Ovary (tissue), 3 donors: ENCODE data around the gene SH2B2.

Experiments used
- POLR2A ChIP-seq: fragments of 450-650 bp; IDR thresholded peaks from one replicate; pipeline ENCODE4 v1.6.1; 2017; ENCODE audit warnings: antibody characterized with exemption, mild to moderate bottlenecking, moderate library complexity
- TF ChIP-seq, protein P1 (sequence below), 3 donors: fragments of 450-650 bp in 2 of 3; fragments of 200-600 bp in 1 of 3; IDR thresholded peaks; one replicate each; pipeline versions ENCODE4 v1.5.1 to v1.8.0; 2016 to 2022; ENCODE audit warnings: antibody characterized with exemption in 3 of 3, mild to moderate bottlenecking in 1 of 3
- donor health status: DM: no; HTN: no; CAD: no.

DNA sequence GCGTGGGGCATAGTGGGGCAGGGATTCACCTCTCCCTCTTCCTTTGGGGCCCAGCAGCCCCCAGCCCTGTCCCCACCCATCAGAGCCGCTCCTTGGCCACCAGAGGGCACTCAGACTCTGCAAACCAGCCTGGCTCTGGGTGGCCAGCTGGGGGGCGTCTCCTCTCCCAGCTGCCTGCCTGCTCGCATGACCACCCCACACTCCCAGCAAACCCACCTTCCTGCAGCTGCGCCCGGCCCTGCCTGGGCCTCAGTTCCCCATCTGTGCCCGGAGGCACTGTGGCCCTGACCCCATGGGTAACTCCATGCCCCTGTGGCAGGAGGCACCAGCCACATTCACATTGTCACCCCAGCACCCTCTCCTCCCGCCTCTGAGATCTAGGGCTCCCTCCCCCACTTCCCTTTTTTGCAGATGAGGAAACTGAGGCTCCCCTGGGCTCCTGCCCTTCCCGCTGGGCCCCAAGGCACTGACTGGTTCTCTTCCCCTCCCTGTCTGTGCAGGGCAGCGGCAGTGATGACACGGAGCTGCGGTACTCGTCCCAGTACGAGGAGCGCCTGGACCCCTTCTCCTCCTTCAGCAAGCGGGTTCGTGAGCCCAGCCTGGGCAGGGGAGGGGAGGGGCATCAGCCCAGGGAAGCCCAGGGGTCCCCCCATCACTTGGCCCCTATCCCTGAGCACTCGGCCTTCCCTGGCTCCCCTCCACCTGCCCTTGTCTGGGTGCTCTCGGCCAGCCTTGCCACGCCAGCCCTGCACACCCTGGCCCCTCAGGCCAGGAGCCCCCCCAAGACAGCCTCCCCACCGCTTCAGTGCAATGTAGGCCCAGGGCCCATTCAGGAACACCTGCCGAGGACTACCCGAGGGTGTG lies 6.9 kb upstream of the SH2B2 start:
- TF ChIP-seq, protein P1, sequence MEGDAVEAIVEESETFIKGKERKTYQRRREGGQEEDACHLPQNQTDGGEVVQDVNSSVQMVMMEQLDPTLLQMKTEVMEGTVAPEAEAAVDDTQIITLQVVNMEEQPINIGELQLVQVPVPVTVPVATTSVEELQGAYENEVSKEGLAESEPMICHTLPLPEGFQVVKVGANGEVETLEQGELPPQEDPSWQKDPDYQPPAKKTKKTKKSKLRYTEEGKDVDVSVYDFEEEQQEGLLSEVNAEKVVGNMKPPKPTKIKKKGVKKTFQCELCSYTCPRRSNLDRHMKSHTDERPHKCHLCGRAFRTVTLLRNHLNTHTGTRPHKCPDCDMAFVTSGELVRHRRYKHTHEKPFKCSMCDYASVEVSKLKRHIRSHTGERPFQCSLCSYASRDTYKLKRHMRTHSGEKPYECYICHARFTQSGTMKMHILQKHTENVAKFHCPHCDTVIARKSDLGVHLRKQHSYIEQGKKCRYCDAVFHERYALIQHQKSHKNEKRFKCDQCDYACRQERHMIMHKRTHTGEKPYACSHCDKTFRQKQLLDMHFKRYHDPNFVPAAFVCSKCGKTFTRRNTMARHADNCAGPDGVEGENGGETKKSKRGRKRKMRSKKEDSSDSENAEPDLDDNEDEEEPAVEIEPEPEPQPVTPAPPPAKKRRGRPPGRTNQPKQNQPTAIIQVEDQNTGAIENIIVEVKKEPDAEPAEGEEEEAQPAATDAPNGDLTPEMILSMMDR (IDR thresholded peaks at IDR 0.05), result peak; percentile 69 to 75 (median 70)
- TF ChIP-seq POLR2A, result no peak
